HG03439 (cell line): Measurements from ENCODE around the gene FXYD6.

Experiments used
- ATAC-seq: cut with Tn5 transposase; IDR thresholded peaks from one replicate; pipeline ENCODE4 v1.9.1; 2021; ENCODE audit warnings: mild to moderate bottlenecking, moderate library complexity; ENCODE audit not compliant: unreplicated experiment

The FXYD6 gene

DNA sequence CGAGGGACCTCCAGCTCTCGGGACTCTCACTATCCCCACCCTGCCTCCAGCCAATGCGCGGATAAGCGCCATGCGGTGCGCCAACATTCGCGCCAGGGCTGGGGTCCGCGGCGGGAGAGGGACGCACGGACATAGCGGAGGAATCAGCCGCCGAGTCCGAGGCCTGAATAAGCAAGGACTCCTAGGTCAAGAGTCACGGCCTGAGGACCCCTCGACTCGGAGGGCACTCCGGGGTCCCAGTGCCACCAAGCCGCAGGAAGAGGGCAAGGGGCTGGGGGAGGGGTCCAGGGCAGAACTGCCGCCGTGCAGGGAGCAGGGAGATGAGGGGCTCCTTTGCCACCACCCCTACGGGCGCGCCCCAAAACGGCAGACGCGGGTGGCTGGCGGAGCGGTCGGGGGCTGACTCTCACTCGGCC, 80.0 kb downstream of the FXYD6 start:
- ATAC-seq, result no peak

DNA sequence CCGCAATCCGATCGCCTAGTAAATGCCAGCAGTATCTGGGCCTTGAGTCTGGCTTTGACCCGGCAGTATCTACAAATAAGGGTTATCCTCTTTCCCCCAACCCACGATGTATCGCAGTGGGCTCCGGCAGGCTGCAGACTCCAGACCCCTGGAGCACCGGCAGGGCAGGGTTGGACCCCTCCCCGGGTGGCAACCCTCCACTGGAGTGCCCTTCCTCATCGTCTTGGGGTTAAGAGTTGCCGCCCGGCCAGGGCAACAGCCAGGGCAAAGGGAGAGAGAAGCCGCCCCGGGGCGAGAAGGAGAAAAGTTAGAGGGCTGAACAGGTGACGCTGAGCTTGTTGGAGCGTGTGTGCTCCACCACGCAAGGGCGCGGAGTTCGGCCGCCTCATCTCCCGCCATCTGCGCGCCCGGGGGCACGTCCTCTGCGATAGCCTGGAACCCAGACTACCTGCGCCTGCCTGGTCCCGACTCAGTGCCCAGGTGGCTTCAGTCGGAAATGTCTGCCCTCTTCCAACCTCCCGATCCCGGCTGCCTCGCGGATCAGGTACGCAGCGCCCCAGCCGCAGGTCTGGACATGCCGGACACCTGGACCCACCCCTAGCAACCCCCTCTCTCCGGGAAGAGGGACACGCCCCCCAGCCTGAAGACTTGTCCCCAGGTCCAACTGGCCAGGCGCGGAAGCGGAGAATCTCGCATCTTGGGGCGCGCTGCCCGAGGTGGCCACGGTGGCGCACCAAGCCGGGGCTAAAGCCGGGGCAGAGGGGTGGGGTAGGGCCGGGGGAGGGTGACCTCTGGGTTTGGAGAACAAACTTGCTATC, 80.6 kb downstream of the FXYD6 start:
- ATAC-seq, result no peak

DNA sequence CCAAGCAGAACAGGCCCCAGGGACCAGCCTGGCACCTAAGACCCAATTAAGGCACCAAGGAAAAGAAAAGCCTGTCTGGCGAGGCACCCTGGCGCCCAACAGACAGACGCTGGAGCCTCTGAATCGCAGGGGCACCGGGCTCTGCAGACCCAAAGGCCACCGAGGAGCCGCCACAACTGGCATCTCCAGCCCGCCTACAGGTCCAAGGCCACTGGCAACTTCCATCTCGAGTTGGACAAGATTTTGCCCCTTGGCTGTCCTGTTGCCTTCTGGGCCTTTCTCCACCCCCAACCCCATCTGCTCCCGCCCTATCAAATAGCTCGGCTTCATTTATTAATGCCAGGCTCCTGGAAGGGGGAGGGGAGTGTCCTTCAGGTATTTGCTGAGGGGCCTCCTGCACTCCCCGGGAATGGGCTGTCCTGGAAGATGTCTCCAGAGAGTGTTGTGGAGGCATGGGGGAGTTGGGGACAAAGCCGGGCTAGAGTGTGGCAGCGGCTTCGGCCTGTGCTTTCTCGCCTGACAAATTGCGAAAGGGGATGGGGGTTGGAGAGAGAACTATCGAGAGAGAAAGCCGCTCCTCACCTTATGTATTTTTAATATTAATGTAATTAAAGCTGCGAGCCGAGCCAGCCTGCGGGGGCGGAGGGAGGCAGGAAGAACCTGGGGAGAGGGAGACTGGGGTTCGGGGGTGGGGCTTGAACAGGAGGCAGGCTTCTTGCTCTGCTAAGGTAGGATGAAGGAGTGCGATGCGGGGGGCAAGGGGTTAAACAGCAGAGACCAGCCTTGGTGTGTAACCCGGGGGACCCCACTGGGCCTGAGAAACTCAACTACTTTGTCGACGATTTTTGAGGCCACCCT, 81.5 kb downstream of the FXYD6 start:
- no peak for ATAC-seq

DNA sequence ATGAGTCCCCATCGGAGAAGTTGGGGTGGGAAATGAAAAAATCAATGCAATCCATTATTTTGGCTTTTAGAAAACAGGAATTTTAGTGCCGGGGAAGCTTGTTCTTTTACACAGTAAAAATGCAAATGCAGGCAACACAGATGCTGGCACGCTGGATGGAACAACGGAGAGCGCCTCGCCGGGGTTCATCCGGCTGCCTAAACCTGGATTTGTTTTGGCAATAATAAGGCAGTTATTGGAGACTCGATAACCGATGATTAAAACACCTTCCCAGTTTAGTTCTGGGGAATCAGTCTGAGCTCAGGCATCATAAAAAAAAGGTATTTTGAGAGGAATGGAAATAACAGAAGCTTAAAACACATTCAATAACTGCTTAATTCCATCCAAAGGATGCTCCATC, 82.3 kb downstream of the FXYD6 start:
- no peak for ATAC-seq

DNA sequence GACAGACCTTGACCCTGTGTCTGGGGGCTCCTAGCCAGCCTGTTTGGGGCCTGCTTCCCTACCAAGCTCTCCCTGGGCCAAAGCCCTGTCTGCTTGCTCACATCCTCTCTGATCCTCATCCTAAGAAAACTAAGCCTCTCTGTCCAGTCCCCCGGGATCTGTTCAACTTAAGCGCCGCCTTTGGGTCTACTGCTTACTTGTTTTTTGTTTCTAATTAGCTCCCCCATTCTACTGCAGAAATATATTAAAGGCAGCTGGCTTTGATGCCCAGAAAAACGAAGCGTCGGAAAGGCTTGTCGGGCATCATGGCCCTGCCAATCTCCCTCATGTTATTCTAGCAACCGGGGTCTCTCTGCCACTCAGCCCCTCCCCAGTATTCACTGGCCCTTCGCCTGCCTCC, 82.9 kb downstream of the FXYD6 start:
- ATAC-seq, result no peak

DNA sequence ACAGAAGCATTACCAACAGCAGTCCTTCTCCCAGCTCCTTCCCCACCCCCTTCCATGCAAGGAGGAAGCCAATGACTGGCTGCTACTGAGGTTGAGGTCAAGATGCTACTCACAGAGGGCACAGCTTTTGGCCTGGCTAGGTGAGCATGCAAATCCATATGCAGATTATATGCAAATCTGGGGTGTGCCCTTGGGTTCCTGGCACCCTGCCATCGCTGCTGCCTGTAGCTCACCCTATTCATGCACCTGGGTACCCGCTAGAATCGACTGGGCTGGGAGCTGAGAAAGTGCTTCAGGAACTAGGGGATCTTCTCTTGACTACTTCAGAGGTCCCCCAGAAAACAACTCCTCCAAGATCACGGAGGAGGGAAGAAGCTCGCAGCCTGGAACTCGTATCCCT, 83.5 kb downstream of the FXYD6 start:
- ATAC-seq, result no peak

DNA sequence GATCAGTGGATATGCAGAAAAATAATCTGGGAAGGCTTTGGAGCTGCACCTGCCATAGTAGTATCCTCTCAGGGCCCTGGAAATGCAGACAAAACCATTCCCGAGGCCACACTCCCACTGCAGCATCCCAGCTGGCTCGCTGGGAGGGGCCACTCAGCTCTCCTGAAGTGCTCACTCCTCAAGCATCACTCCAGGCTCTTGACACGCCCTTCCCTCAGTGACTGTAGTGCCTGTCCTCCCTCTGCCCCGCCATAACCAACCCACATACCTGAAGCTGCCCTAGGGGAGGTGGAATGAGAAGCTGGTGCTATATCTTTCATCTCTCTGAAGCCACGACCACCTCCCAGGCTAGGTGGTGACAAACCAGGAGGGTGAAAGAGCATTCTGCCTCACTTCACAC, 84.2 kb downstream of the FXYD6 start:
- no peak for ATAC-seq

DNA sequence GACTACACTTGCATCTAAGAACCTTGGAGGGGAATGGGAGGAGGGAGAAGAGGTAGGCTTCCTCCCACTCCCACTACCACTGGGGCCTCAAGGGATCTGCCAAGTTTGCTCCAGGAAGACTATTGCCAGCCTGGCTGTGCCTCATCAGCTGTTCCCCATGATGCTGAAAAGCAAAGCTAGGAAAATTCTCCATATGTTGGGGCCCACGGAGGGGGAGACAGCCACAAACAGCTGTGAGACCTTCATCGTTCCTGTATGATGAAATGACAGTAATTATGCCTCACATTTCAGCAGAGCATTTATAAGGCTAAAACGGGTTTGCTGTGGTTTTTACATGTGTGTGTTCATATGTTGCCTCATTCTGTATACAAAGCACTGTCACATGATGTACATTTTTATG, 86.2 kb downstream of the FXYD6 start:
- ATAC-seq, result no peak

DNA sequence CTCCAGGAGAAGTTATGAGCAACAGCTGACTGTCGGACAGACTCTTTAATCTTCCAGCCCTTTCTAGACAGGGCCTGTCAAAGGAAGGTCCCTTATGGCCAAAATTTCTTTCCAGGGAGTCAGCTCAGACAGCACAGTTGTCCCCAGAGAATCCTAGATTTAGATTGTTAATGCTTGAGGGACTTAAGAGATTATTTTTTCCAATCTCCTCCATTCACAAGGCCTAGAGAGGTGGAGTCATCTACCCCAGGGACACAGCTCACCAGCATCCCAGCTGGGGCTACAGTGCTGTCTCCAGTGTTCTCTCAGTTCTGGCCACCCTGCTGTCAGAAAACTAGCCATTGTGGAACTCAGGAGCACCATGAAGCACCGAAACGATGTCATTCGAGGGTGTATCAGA, 87.2 kb downstream of the FXYD6 start:
- no peak for ATAC-seq
